HG03159 (cell line): Measurements from ENCODE around the gene TFPT.

Source experiments
- ATAC-seq: cut with Tn5 transposase; IDR thresholded peaks from one replicate; pipeline ENCODE4 v1.9.1; 2021; ENCODE audit warnings: mild to moderate bottlenecking, moderate library complexity; ENCODE audit not compliant: unreplicated experiment

TFPT gene

GRCh38 chr19:54115109-54116063 lies at the start of gene TFPT, which contains the start of gene PRPF31:
Gene TFPT, minus strand, starts transcription at chr19:54115657. Its CDS starts 388 bp downstream, at chr19:54115269.
Gene PRPF31, plus strand, starts transcription at chr19:54115754. Its CDS starts 2,525 bp downstream, at chr19:54118279.
- peak; percentile 78 for ATAC-seq

GRCh38 chr19:54165222-54165621 lies 49.8 kb upstream of the TFPT start:
- no peak for ATAC-seq

GRCh38 chr19:54164369-54165068 lies 49.1 kb upstream of the TFPT start:
- ATAC-seq: no peak

GRCh38 chr19:54162884-54163283 lies 47.4 kb upstream of the TFPT start:
- no peak for ATAC-seq

GRCh38 chr19:54162241-54162805 lies 46.9 kb upstream of the TFPT start:
- peak; percentile 17 for ATAC-seq

GRCh38 chr19:54160854-54161253 lies 45.4 kb upstream of the TFPT start:
- ATAC-seq: no peak

- ATAC-seq: no peak
Observed at GRCh38 chr19:54160182-54160811, 44.8 kb upstream of the TFPT start.

- peak; percentile 89 for ATAC-seq
Observed at GRCh38 chr19:54159352-54160181, 44.1 kb upstream of the TFPT start, which contains the start of gene LENG1. Gene LENG1, minus strand, starts transcription at chr19:54159721. Its CDS starts 26 bp downstream, at chr19:54159695.

GRCh38 chr19:54158812-54159351 lies 43.4 kb upstream of the TFPT start:
- no peak for ATAC-seq

- no peak for ATAC-seq
Observed at GRCh38 chr19:54156953-54157352, 41.5 kb upstream of the TFPT start.

GRCh38 chr19:54156490-54156889 lies 41.0 kb upstream of the TFPT start:
- ATAC-seq: no peak

- ATAC-seq: no peak
Observed at GRCh38 chr19:54155694-54156093, 40.2 kb upstream of the TFPT start.

- no peak for ATAC-seq
Observed at GRCh38 chr19:54154603-54155345, 39.3 kb upstream of the TFPT start.

- no peak for ATAC-seq
Observed at GRCh38 chr19:54153731-54154326, 38.4 kb upstream of the TFPT start.

GRCh38 chr19:54152878-54153524 lies 37.5 kb upstream of the TFPT start:
- ATAC-seq: no peak

GRCh38 chr19:54152267-54152666 lies 36.8 kb upstream of the TFPT start:
- no peak for ATAC-seq

- ATAC-seq: no peak
Observed at GRCh38 chr19:54151362-54152035, 36.0 kb upstream of the TFPT start.
